ENCODE measurements around the gene SYNE2. TPM values are rescaled to one million over a fixed set of nuclear protein-coding genes. Genes with fewer than 3 reads are reported as not detected.

The SYNE2 gene
- total RNA-seq, 1 experiment from 2014 or later, result 37.5 TPM

DNA sequence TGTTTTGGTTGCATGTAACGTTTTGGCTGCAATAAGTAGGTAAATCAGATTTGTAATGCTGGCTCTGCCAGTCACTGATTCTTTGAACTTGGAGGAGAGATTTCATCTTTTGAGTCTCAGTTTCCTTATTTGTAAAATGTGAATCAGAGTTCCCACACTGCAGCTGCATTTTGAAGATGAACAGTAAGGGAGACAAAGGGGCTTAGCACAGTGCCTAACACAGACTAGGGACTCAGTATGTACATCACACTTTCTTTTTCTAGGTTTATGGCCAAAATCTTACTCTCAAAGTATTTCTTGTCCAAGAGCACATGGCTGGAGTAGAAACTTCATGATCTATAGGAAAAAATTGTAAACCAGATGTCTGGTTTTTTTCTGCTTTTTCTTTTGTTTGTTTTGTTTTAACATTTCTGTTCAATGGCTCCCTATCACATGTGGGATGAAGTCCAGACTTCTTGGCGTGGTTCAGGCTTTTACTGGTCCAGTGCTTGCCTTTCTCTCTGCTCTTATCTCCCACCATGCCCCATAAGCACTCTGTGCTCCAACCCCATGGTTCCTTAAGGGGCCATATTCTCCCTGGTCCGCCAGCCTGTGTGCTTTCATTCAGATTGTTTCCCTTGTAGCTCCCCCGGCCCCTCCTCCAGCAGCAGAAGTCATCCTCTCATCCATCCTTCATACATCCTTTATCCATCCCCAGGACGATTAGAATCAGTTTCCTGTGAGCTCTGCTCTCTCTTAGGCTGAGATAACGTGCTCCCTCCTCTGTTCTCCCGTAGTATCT is 58.0 kb downstream of the SYNE2 start:
- no peak overlapping the region for H3K4me3 ChIP-seq (ENCODE audit: low read depth in 2 of 2, low read length in 2 of 2)
- intact Hi-C loops (cut with micrococcal nuclease; ENCODE audit: unreplicated experiment) (no loop called here), in situ Hi-C loops (cut with HindIII; ENCODE audit: low pct_unique_long_range_greater_than_20kb, low sequenced_read_pairs) (no loop called here)
- no TSS peak for BruUV-seq (replicated peaks)
- H3K36me3 ChIP-seq (ENCODE audit: control insufficient read depth, insufficient read depth, low read length), result no peaks in the 10 kb centered on the region
- H3K4me1 ChIP-seq (ENCODE audit: control insufficient read depth, insufficient read depth, low read length), result no peaks in the 10 kb centered on the region
- no peak for DNase-seq (ENCODE audit: low read depth, low spot score)
- CTCF ChIA-PET, result no interaction called here
- no peak for TF ChIP-seq CTCF (IDR thresholded peaks at IDR 0.05)
- TF ChIP-seq TCF7L2 (IDR thresholded peaks at IDR 0.05; ENCODE audit: low read depth, low read length), result no peak
- TF ChIP-seq POLR2AphosphoS5 (IDR thresholded peaks at IDR 0.05; ENCODE audit: low read depth, low read length), result no peak
- TF ChIP-seq SIN3A (IDR thresholded peaks at IDR 0.05; ENCODE audit: borderline replicate concordance, insufficient read depth, low read depth, low read length), result no peak
- TF ChIP-seq, protein P1, sequence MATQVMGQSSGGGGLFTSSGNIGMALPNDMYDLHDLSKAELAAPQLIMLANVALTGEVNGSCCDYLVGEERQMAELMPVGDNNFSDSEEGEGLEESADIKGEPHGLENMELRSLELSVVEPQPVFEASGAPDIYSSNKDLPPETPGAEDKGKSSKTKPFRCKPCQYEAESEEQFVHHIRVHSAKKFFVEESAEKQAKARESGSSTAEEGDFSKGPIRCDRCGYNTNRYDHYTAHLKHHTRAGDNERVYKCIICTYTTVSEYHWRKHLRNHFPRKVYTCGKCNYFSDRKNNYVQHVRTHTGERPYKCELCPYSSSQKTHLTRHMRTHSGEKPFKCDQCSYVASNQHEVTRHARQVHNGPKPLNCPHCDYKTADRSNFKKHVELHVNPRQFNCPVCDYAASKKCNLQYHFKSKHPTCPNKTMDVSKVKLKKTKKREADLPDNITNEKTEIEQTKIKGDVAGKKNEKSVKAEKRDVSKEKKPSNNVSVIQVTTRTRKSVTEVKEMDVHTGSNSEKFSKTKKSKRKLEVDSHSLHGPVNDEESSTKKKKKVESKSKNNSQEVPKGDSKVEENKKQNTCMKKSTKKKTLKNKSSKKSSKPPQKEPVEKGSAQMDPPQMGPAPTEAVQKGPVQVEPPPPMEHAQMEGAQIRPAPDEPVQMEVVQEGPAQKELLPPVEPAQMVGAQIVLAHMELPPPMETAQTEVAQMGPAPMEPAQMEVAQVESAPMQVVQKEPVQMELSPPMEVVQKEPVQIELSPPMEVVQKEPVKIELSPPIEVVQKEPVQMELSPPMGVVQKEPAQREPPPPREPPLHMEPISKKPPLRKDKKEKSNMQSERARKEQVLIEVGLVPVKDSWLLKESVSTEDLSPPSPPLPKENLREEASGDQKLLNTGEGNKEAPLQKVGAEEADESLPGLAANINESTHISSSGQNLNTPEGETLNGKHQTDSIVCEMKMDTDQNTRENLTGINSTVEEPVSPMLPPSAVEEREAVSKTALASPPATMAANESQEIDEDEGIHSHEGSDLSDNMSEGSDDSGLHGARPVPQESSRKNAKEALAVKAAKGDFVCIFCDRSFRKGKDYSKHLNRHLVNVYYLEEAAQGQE (IDR thresholded peaks at IDR 0.05; ENCODE audit: insufficient read depth in 1 of 2, low read depth in 2 of 2, low read length in 1 of 2), result no peak
- H3K9me3 ChIP-seq (ENCODE audit: control insufficient read depth, insufficient read depth, low read depth, low read length), result no peaks in the 10 kb centered on the region
- POLR2A ChIA-PET, result no interaction called here
- ATAC-seq, result no peak
- no peak overlapping the region for H3K27ac ChIP-seq (ENCODE audit: low read length)
- H3K27me3 ChIP-seq (ENCODE audit: control insufficient read depth, insufficient read depth, low read length), result no peaks in the 10 kb centered on the region

DNA sequence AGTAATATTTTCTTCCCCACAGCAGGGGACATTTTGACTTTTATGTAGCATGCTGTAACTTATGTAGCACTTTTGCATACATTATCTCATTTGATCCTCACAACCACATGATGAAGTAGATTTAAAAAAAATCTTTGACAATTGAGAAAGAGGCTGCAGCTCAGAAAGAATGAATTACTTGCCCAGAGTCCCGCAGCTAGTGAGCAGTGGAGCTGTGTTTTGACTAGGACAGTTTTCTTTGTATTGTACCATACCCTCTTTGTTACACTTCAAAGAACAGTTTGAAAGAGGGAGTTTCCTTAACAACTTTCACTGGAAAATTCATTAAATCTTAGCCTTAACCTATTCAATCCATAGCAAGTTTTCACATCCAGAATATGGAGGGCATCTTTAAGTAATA is 58.6 kb downstream of the SYNE2 start:
- BruUV-seq (replicated peaks), result no TSS peak
- Histone ChIP-seq H3K9me3 (ENCODE audit: control insufficient read depth, insufficient read depth, low read depth, low read length) (no peaks in the 10 kb centered on the region), H3K27ac (ENCODE audit: low read length) (no peak overlapping the region), H3K4me3 (ENCODE audit: low read depth in 2 of 2, low read length in 2 of 2) (no peak overlapping the region), H3K4me1 (ENCODE audit: control insufficient read depth, insufficient read depth, low read length) (no peaks in the 10 kb centered on the region), H3K27me3 (ENCODE audit: control insufficient read depth, insufficient read depth, low read length) (no peaks in the 10 kb centered on the region), H3K36me3 (ENCODE audit: control insufficient read depth, insufficient read depth, low read length) (no peaks in the 10 kb centered on the region)
- ATAC-seq (no peak), DNase-seq (ENCODE audit: low read depth, low spot score) (no peak)
- TF ChIP-seq SIN3A (IDR thresholded peaks at IDR 0.05; ENCODE audit: borderline replicate concordance, insufficient read depth, low read depth, low read length) (no peak), POLR2AphosphoS5 (IDR thresholded peaks at IDR 0.05; ENCODE audit: low read depth, low read length) (no peak), CTCF (IDR thresholded peaks at IDR 0.05) (no peak), TCF7L2 (IDR thresholded peaks at IDR 0.05; ENCODE audit: low read depth, low read length) (no peak)
- TF ChIP-seq, protein P1 (IDR thresholded peaks at IDR 0.05; ENCODE audit: insufficient read depth in 1 of 2, low read depth in 2 of 2, low read length in 1 of 2), result no peak
- in situ Hi-C loops (cut with HindIII; ENCODE audit: low pct_unique_long_range_greater_than_20kb, low sequenced_read_pairs), result no loop called here
- ChIA-PET POLR2A (no interaction called here), CTCF (no interaction called here)
- intact Hi-C loops (cut with micrococcal nuclease; ENCODE audit: unreplicated experiment), result no loop called here

Measured in Panc1 (cell line).